Activated CD8-positive, alpha-beta T cell treated with anti-CD3 and anti-CD28 coated beads for 36 hours (primary cell): Measurements from ENCODE around the gene NRGN. TPM values are rescaled to one million over a fixed set of nuclear protein-coding genes. Genes with fewer than 3 reads are reported as not detected.

Source experiments
- ATAC-seq: fragments of 200-7000 bp; cut with Tn5 transposase; one replicate; pipeline ENCODE4 v1.10.0; 2021; ENCODE audit warnings: mild to moderate bottlenecking, moderate library complexity
- CTCF ChIA-PET: fragments of 350-600 bp; sonication (Branson Sonifier 250); formaldehyde crosslinking; loops from one replicate; lab custom pipeline; 2021; ENCODE audit warnings: antibody characterized with exemption; lab: Charles Lee
- POLR2A ChIA-PET: fragments of 350-600 bp; sonication (Branson Sonifier 250); formaldehyde crosslinking; loops from one replicate; lab custom pipeline; 2021; ENCODE audit warnings: antibody characterized with exemption; lab: Charles Lee
- DNase-seq: peaks from one replicate; pipeline ENCODE4 v3.0.0-alpha.2; 2020
- H3K27ac Mint-ChIP-seq: one replicate; pipeline ENCODE4 v1.8.0; 2021; ENCODE audit warnings: mild to moderate bottlenecking, mixed read lengths
- H3K27me3 Mint-ChIP-seq: one replicate; pipeline ENCODE4 v1.8.0; 2021; ENCODE audit warnings: mixed read lengths
- H3K36me3 Mint-ChIP-seq: one replicate; pipeline ENCODE4 v1.8.0; 2021; ENCODE audit warnings: low read depth, mixed read lengths
- H3K4me1 Mint-ChIP-seq: one replicate; pipeline ENCODE4 v1.8.0; 2021; ENCODE audit warnings: low read depth, mixed read lengths
- H3K4me3 Mint-ChIP-seq: one replicate; pipeline ENCODE4 v1.8.0; 2021; ENCODE audit warnings: mild to moderate bottlenecking, moderate library complexity, mixed read lengths
- H3K9me3 Mint-ChIP-seq: one replicate; pipeline ENCODE4 v1.8.0; 2021; ENCODE audit warnings: mixed read lengths
- intact Hi-C: fragments of 100-400 bp; cut with micrococcal nuclease; formaldehyde crosslinking; loops from one replicate; pipeline ENCODE4 v1.10.0; 2022
- total RNA-seq, 2 experiments: library from RNA; stranded (reverse); gene quantifications; one replicate each; pipeline ENCODE4 v1.2.3, GENCODE V29; 2021
- TF ChIP-seq, protein P1 (sequence below): fragments of 200-600 bp; IDR thresholded peaks from one replicate; pipeline ENCODE4 v1.8.0; 2022; ENCODE audit warnings: antibody characterized with exemption, mild to moderate bottlenecking

NRGN gene
- total RNA-seq, 2 experiments from 2014 or later: 5.7 to 6.4 TPM

DNA sequence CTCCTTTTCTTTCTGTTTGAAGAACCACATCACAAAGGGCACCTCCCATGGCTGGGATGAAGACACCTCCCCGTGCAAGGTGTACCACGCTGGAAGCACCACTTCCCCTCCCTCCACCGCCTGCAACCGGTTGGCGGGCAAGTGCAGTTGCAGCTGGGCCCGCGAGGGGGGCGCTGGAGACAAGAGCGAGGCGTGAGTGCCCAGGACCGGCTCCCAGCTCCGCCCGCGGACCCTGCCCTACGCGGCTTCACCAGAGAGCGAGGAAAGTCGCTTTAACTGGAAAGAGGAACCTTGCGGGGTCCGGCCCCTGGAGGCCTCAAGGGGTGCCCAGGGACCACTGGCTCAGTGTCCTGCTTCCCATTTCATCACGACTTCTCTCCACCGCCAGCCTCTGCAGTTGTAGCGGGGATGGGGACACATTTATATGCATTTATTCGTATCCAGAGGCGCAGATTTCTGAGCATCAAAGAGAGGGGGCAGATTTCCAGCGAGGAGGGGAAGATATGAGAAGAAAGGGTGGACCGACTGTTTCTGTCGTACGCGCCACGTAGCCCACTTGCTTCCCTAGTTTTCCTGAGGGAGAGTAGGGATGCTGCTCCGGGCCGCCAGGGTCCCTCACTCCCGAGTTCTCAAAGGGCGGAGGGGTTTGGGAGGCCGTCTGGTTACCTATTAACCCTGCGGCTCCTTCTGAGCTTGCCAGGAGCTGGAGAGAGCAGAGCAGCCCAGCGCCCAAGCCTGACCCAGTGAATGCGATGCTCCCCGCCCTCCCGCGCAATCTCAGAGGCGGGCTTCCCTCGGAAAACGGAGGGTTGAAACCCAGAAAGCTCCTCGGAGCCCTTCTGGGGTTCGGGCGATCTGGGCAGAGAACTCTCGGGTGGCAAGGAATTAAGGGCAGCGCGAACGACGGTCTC is 18.9 kb downstream of the NRGN start:
- ATAC-seq (peak; percentile 81), DNase-seq (peak; percentile 78)
- H3K27me3 Mint-ChIP-seq: peaks cover 43% of the 10 kb centered on the region
- TF ChIP-seq, protein P1, sequence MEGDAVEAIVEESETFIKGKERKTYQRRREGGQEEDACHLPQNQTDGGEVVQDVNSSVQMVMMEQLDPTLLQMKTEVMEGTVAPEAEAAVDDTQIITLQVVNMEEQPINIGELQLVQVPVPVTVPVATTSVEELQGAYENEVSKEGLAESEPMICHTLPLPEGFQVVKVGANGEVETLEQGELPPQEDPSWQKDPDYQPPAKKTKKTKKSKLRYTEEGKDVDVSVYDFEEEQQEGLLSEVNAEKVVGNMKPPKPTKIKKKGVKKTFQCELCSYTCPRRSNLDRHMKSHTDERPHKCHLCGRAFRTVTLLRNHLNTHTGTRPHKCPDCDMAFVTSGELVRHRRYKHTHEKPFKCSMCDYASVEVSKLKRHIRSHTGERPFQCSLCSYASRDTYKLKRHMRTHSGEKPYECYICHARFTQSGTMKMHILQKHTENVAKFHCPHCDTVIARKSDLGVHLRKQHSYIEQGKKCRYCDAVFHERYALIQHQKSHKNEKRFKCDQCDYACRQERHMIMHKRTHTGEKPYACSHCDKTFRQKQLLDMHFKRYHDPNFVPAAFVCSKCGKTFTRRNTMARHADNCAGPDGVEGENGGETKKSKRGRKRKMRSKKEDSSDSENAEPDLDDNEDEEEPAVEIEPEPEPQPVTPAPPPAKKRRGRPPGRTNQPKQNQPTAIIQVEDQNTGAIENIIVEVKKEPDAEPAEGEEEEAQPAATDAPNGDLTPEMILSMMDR: peak; percentile 85
- intact Hi-C loops: no loop called here
- H3K4me1 Mint-ChIP-seq: peaks cover 24% of the 10 kb centered on the region
- peak overlapping the region; percentile 62 for H3K4me3 Mint-ChIP-seq
- ChIA-PET CTCF (interaction anchor here (0.6 to 5.9 kb wide), 19 partner anchors 10 to 125 kb away, joined by 3 to 77 read pairs (median 4); partner anchors contain the start of genes MSANTD2, NRGN, SIAE and SPA17), POLR2A (interaction anchor here (0.8 to 1.3 kb wide), 5 partner anchors 9 to 85 kb away, joined by 3 to 4 read pairs (median 3); partner anchors contain the start of genes NRGN, SIAE and SPA17)
- no peaks in the 10 kb centered on the region for H3K9me3 Mint-ChIP-seq
- H3K36me3 Mint-ChIP-seq: no peaks in the 10 kb centered on the region
- H3K27ac Mint-ChIP-seq: no peak overlapping the region

DNA sequence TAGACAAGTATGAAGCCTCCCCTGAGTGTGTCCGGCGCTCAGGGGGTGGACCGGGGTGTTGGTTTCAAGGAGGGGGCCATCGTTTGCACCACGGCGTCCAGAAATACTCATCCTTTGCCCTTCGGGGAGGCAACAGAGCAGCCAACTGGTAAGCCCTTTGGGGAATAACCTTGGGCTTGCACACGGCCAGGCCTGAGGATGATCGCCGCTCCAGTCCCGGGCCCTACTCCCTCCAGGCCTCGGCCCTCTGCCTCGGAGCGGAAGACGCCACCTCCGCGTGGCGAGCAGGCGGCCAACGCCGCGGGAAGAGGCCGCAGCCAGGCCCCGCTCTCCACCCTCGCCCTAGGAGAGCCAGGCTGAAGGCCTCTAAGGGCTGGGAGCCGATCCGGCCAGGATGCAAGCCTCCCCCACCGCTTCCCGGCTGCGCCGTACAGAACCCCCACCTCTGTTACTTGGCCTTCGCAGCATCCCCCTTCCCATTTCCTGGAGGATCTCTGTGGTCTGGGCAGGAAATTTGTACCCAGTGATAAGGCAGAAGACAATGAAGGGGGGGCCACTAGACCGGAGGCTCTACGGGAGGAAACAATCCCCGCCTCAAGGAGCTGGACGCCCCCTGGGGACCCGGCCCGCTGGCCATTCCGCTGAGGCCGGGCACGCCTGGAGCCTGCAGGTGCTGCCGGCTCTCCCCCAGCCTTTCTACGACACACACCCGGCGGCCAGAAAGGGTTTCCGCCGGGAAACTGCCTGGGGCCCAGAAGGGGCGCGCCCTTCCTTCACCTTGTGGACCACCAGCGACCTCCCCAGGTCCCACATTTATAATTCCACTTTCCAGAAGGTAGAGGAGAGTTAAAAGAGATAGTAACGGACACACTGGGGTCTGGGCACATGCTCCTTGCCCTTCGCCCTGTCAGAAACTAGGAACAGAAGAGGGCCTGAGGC is 19.8 kb downstream of the NRGN start:
- Mint-ChIP-seq H3K27ac (no peak overlapping the region), H3K4me1 (peaks cover 24% of the 10 kb centered on the region), H3K9me3 (no peaks in the 10 kb centered on the region), H3K4me3 (peak overlapping the region; percentile 32), H3K27me3 (peaks cover 43% of the 10 kb centered on the region), H3K36me3 (no peaks in the 10 kb centered on the region)
- CTCF ChIA-PET: interaction anchor here (1.1 to 5.9 kb wide), 10 partner anchors 10 to 106 kb away, joined by 3 to 77 read pairs (median 5); partner anchors contain the start of gene NRGN
- no peak for DNase-seq
- ATAC-seq: no peak
- POLR2A ChIA-PET: interaction anchor here (1.1 to 1.2 kb wide), 2 partner anchors 11 to 86 kb away, joined by 3 to 4 read pairs; partner anchors contain the start of genes SIAE and SPA17
- TF ChIP-seq, protein P1: no peak
- intact Hi-C loops: loop anchor here (2.0 to 5.0 kb wide), 3 partner anchors 13 to 78 kb away; no protein-coding TSS in a partner anchor

DNA sequence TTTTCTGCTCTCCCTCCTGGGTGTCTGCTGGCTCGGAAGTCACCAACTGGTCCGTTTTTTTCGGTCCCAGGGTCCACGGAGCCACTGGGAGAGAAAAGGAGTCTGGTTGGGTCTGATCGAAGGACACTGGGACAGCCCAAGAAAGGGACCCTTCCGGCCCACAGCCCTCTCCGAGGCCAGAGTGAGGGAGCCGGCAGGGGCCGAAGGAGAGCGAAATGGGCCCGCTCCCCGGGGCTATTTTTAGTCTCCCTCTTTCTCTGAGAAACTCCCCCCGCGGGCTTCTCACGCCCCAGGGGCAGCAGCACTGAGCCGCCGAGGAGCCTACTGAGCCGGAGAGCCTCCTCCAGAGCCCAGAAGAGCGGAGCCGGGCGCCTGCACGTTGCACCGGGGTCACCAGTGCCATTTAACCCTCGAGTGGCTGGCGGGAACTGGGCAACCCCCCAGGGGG is 20.5 kb downstream of the NRGN start:
- Mint-ChIP-seq H3K4me1 (peaks cover 24% of the 10 kb centered on the region), H3K36me3 (no peaks in the 10 kb centered on the region), H3K27me3 (peaks cover 43% of the 10 kb centered on the region), H3K9me3 (no peaks in the 10 kb centered on the region), H3K4me3 (peak overlapping the region; percentile 32), H3K27ac (no peak overlapping the region)
- no peak for ATAC-seq
- TF ChIP-seq, protein P1: no peak
- POLR2A ChIA-PET: interaction anchor here (1.0 kb wide), 1 partner anchor 32 kb away, joined by 3 read pairs; no protein-coding TSS in a partner anchor
- DNase-seq: no peak
- intact Hi-C loops: loop anchor here (2.0 to 5.0 kb wide), 3 partner anchors 13 to 77 kb away; no protein-coding TSS in a partner anchor
- CTCF ChIA-PET: interaction anchor here (1.4 to 7.2 kb wide), 6 partner anchors 10 to 106 kb away, joined by 3 to 92 read pairs (median 12); no protein-coding TSS in a partner anchor

DNA sequence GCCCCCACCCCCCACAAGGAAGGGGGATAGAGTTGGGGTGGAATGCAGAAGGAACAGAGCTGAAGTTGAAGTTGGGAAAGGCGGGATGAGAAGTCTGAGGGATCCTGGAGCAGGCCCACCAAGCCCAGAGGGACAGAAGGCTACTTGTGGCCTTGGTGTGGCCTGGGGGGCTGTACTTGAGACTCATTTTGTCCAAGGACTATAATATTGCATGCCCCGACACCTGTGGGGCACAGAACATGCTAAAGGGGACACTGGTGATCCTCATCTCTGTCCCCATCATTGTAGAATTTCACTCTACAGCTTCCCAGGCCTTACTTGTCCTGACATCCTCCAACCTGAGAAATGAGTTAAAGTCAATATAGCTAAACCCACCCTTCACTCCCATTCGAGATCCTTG is 21.1 kb downstream of the NRGN start:
- ChIA-PET CTCF (interaction anchor here (1.0 to 7.2 kb wide), 8 partner anchors 9 to 115 kb away, joined by 3 to 92 read pairs (median 14); partner anchors contain the start of genes SIAE and SPA17), POLR2A (interaction anchor here (1.0 kb wide), 1 partner anchor 32 kb away, joined by 3 read pairs; no protein-coding TSS in a partner anchor)
- intact Hi-C loops: loop anchor here (2.0 to 5.0 kb wide), 3 partner anchors 14 to 76 kb away; no protein-coding TSS in a partner anchor
- H3K36me3 Mint-ChIP-seq: no peaks in the 10 kb centered on the region
- no peaks in the 10 kb centered on the region for H3K9me3 Mint-ChIP-seq
- no peak for ATAC-seq
- H3K27ac Mint-ChIP-seq: no peak overlapping the region
- no peak for DNase-seq
- TF ChIP-seq, protein P1: no peak
- H3K4me1 Mint-ChIP-seq: peaks cover 24% of the 10 kb centered on the region
- peaks cover 43% of the 10 kb centered on the region for H3K27me3 Mint-ChIP-seq
- H3K4me3 Mint-ChIP-seq: peak overlapping the region; percentile 10
